Vagina (tissue), 2 donors: ENCODE measurements around the gene ZP1.
"Not testable (repeated sequence)": the region's sequence is repeated elsewhere in the genome, so short reads cannot be mapped to it uniquely, and the experiment has no call there.

Source experiments
- CTCF ChIP-seq, 3 experiments: fragments of 450-650 bp in 2 of 3; fragments of 200-600 bp in 1 of 3; sonication (generic) in 1 of 3; IDR thresholded peaks; one replicate each; pipeline ENCODE4 v1.5.1; 2017 to 2019; ENCODE audit warnings: antibody characterized with exemption in 3 of 3, mild to moderate bottlenecking in 2 of 3, moderate library complexity in 2 of 3
- POLR2A ChIP-seq, 2 donors: fragments of 450-650 bp; IDR thresholded peaks; one replicate each; pipeline ENCODE4 v1.6.1; 2017; ENCODE audit warnings: antibody characterized with exemption in 2 of 2, mild to moderate bottlenecking in 2 of 2, moderate library complexity in 2 of 2
- POLR2AphosphoS5 ChIP-seq, 2 donors: sonication (generic); formaldehyde crosslinking; IDR thresholded peaks; one replicate each; pipeline ENCODE4 v1.9.0; 2017; ENCODE audit warnings: antibody characterized with exemption in 2 of 2, mild to moderate bottlenecking in 2 of 2, low read depth in 1 of 2; ENCODE audit not compliant: insufficient read depth in 1 of 2

GRCh38 chr11:60909680-60910280 lies 42.4 kb downstream of the ZP1 start:
- not testable (repeated sequence) for TF ChIP-seq POLR2A (IDR thresholded peaks at IDR 0.05); CTCF (IDR thresholded peaks at IDR 0.05); POLR2AphosphoS5 (IDR thresholded peaks at IDR 0.05; ENCODE audit: insufficient read depth in 1 of 2, low read depth in 1 of 2)
